Neural cell (in vitro differentiated cells): Measurements from ENCODE around the gene OSBPL1A. TPM values are rescaled to one million over a fixed set of nuclear protein-coding genes. Genes with fewer than 3 reads are reported as not detected.
"Not testable (repeated sequence)": the region's sequence is repeated elsewhere in the genome, so short reads cannot be mapped to it uniquely, and the experiment has no call there.

Experiments used
- H2AFZ ChIP-seq: fragments of 200-600, 300-800 bp; sonication (generic), shearing (Covaris generic); 2 replicates; pipeline ENCODE4 v1.6.0; 2014; ENCODE audit warnings: low read depth, mild to moderate bottlenecking, antibody characterized with exemption, low read length, moderate library complexity
- H3F3A ChIP-seq: fragments of 200-600 bp; shearing (Covaris generic); 2 replicates; pipeline ENCODE4 v1.6.1; 2016; ENCODE audit warnings: mild to moderate bottlenecking, moderate library complexity, mixed read lengths, antibody characterized with exemption, low read length; ENCODE audit not compliant: insufficient read depth, poor library complexity, severe bottlenecking
- H3K27ac ChIP-seq: fragments of 200-600, 300-800 bp; sonication (generic), shearing (Covaris generic); 2 replicates; pipeline ENCODE4 v1.5.1; 2014; ENCODE audit warnings: mild to moderate bottlenecking, low read length, moderate library complexity
- H3K27me3 ChIP-seq: fragments of 300-800, 200-600 bp; sonication (generic), shearing (Covaris generic); 2 replicates; pipeline ENCODE4 v1.6.0; 2014; ENCODE audit warnings: mild to moderate bottlenecking, low read depth, low read length, moderate library complexity; ENCODE audit not compliant: insufficient read depth
- H3K36me3 ChIP-seq: fragments of 300-800, 200-600 bp; sonication (generic), shearing (Covaris generic); 2 replicates; pipeline ENCODE4 v1.5.1; 2014; ENCODE audit warnings: mild to moderate bottlenecking, antibody characterized with exemption, low read length, moderate library complexity; ENCODE audit not compliant: insufficient read depth
- H3K4me2 ChIP-seq: fragments of 300-800, 200-600 bp; sonication (generic), shearing (Covaris generic); 2 replicates; pipeline ENCODE4 v1.6.0; 2014; ENCODE audit warnings: mild to moderate bottlenecking, low read length
- H3K4me3 ChIP-seq: fragments of 300-800, 200-600 bp; sonication (generic), shearing (Covaris generic); 2 replicates; pipeline ENCODE4 v1.5.1; 2014; ENCODE audit warnings: mild to moderate bottlenecking, low read length, moderate library complexity
- H3K79me2 ChIP-seq: fragments of 200-600 bp; shearing (Covaris generic); replicated peaks from 2 replicates; pipeline ENCODE4 v1.6.0; 2014; ENCODE audit warnings: mild to moderate bottlenecking, low read length, moderate library complexity; ENCODE audit not compliant: insufficient read depth
- H3K9ac ChIP-seq: fragments of 300-800, 200-600 bp; sonication (generic), shearing (Covaris generic); 2 replicates; pipeline ENCODE4 v1.6.1; 2016; ENCODE audit warnings: mild to moderate bottlenecking, low read length, mixed read lengths
- H3K9me2 ChIP-seq: fragments of 200-600 bp; shearing (Covaris generic); 2 replicates; pipeline ENCODE4 v1.6.1; 2016; ENCODE audit warnings: mild to moderate bottlenecking, low read length, mixed read lengths; ENCODE audit not compliant: insufficient read depth
- H3K9me3 ChIP-seq: fragments of 200-600, 300-800 bp; sonication (generic), shearing (Covaris generic); 2 replicates; pipeline ENCODE4 v1.6.1; 2016; ENCODE audit warnings: mild to moderate bottlenecking, mixed run types, low read length, moderate library complexity, mixed read lengths
- H4K20me1 ChIP-seq: fragments of 200-600 bp; shearing (Covaris generic); 2 replicates; pipeline ENCODE4 v1.6.1; 2016; ENCODE audit warnings: mild to moderate bottlenecking, mixed run types; ENCODE audit not compliant: insufficient read depth
- EP300 ChIP-seq: fragments of 450-650 bp; conservative IDR thresholded peaks from 2 replicates; pipeline ENCODE4 v1.6.1; 2014; ENCODE audit warnings: antibody characterized with exemption, mild to moderate bottlenecking, moderate library complexity; ENCODE audit not compliant: poor library complexity, severe bottlenecking
- EZH2 ChIP-seq: fragments of 200-600, 300-800 bp; shearing (Covaris generic), sonication (generic); IDR thresholded peaks from 2 replicates; pipeline ENCODE4 v1.6.1; 2014; ENCODE audit warnings: antibody characterized with exemption, low read length, borderline replicate concordance, mild to moderate bottlenecking; ENCODE audit not compliant: insufficient read depth, poor library complexity, severe bottlenecking
- MXI1 ChIP-seq: fragments of 450-650 bp; conservative IDR thresholded peaks from 2 replicates; pipeline ENCODE4 v1.6.1; 2014; ENCODE audit warnings: antibody characterized with exemption, mild to moderate bottlenecking; ENCODE audit not compliant: poor library complexity, severe bottlenecking
- POLR2AphosphoS5 ChIP-seq: IDR thresholded peaks from 2 replicates; pipeline ENCODE4 v1.6.1; 2012
- RAD21 ChIP-seq: fragments of 450-650 bp; conservative IDR thresholded peaks from 2 replicates; pipeline ENCODE4 v1.6.1; 2014; ENCODE audit warnings: antibody characterized with exemption, mild to moderate bottlenecking, moderate library complexity
- SMC3 ChIP-seq: fragments of 450-650 bp; conservative IDR thresholded peaks from 2 replicates; pipeline ENCODE4 v1.6.1; 2014; ENCODE audit warnings: antibody characterized with exemption, mild to moderate bottlenecking, moderate library complexity; ENCODE audit not compliant: poor library complexity
- TAF1 ChIP-seq: IDR thresholded peaks from 2 replicates; pipeline ENCODE4 v1.6.1; 2012; ENCODE audit warnings: low read depth
- polyA plus RNA-seq: library from polyadenylated mRNA; depleted of rRNA; stranded (reverse); fragments of >200 nt; gene quantifications from 2 replicates; pipeline ENCODE4 v1.2.3, GENCODE V29; 2014
- TF ChIP-seq, protein P1 (sequence below): IDR thresholded peaks from 2 replicates; pipeline ENCODE4 v1.6.1; 2012; ENCODE audit warnings: borderline replicate concordance
- TF ChIP-seq, protein P2 (sequence below): fragments of 450-650 bp; IDR thresholded peaks from 2 replicates; pipeline ENCODE4 v1.5.1; 2014; ENCODE audit warnings: antibody characterized with exemption, mild to moderate bottlenecking, moderate library complexity; ENCODE audit not compliant: poor library complexity, severe bottlenecking

Gene OSBPL1A
- polyA plus RNA-seq, 1 donor from 2014 or later, result 24.9 TPM

DNA sequence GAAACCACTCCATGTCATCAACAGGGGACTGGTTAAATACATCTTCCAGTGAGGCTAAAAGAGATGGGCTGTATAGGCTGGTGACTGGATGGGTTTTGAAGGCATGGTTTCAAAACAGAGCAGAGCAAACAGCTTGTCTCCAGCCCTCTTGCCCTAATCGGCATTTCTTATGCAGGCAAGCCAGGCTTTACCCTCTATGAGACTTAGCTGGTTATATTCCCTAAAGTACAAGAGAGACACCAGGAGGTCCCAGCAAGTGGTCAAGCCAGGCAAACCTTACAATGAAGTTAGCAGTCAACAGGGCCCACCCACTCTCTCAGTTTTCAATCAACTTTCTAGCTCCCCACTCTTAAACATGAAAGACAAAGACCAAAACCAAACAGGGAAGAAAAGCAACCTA is 19.0 kb downstream of the OSBPL1A start:
- Histone ChIP-seq H3K4me2 (no peak overlapping the region), H3K4me3 (no peak overlapping the region), H3K27me3 (no peaks in the 10 kb centered on the region), H3K9ac (no peak overlapping the region), H3K79me2 (no peaks in the 10 kb centered on the region), H3K9me3 (no peaks in the 10 kb centered on the region), H3K9me2 (no peaks in the 10 kb centered on the region), H3K36me3 (no peaks in the 10 kb centered on the region), H3F3A (no peaks in the 10 kb centered on the region), H4K20me1 (no peaks in the 10 kb centered on the region), H2AFZ (no peak overlapping the region), H3K27ac (no peak overlapping the region)
- TF ChIP-seq TAF1 (no peak), RAD21 (no peak), EP300 (no peak), SMC3 (no peak), MXI1 (no peak), EZH2 (no peak), POLR2AphosphoS5 (no peak)
- TF ChIP-seq, protein P1, sequence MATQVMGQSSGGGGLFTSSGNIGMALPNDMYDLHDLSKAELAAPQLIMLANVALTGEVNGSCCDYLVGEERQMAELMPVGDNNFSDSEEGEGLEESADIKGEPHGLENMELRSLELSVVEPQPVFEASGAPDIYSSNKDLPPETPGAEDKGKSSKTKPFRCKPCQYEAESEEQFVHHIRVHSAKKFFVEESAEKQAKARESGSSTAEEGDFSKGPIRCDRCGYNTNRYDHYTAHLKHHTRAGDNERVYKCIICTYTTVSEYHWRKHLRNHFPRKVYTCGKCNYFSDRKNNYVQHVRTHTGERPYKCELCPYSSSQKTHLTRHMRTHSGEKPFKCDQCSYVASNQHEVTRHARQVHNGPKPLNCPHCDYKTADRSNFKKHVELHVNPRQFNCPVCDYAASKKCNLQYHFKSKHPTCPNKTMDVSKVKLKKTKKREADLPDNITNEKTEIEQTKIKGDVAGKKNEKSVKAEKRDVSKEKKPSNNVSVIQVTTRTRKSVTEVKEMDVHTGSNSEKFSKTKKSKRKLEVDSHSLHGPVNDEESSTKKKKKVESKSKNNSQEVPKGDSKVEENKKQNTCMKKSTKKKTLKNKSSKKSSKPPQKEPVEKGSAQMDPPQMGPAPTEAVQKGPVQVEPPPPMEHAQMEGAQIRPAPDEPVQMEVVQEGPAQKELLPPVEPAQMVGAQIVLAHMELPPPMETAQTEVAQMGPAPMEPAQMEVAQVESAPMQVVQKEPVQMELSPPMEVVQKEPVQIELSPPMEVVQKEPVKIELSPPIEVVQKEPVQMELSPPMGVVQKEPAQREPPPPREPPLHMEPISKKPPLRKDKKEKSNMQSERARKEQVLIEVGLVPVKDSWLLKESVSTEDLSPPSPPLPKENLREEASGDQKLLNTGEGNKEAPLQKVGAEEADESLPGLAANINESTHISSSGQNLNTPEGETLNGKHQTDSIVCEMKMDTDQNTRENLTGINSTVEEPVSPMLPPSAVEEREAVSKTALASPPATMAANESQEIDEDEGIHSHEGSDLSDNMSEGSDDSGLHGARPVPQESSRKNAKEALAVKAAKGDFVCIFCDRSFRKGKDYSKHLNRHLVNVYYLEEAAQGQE, result no peak
- TF ChIP-seq, protein P2, sequence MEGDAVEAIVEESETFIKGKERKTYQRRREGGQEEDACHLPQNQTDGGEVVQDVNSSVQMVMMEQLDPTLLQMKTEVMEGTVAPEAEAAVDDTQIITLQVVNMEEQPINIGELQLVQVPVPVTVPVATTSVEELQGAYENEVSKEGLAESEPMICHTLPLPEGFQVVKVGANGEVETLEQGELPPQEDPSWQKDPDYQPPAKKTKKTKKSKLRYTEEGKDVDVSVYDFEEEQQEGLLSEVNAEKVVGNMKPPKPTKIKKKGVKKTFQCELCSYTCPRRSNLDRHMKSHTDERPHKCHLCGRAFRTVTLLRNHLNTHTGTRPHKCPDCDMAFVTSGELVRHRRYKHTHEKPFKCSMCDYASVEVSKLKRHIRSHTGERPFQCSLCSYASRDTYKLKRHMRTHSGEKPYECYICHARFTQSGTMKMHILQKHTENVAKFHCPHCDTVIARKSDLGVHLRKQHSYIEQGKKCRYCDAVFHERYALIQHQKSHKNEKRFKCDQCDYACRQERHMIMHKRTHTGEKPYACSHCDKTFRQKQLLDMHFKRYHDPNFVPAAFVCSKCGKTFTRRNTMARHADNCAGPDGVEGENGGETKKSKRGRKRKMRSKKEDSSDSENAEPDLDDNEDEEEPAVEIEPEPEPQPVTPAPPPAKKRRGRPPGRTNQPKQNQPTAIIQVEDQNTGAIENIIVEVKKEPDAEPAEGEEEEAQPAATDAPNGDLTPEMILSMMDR, result no peak

DNA sequence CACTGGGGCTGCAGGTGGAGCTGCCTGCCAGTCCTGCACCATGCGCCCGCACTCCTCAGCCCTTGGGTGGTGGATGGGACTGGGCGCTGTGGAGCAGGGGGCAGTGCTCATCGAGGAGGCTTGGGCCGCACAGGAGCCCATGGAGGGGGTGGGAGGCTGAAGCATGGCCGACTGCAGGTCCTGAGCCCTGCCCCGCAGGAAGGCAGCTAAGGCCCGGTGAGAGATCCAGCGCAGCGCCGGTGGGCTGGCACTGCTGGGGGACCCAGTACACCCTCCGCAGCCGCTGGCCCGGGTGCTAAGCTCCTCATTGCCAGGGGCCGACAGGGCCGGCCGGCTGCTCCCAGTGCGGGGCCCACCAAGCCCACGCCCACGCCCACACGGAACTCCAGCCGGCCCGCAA is 21.1 kb downstream of the OSBPL1A start:
- H3K79me2 ChIP-seq, H3K9me3 ChIP-seq, H3K36me3 ChIP-seq, H3K4me3 ChIP-seq, H3K27me3 ChIP-seq, H4K20me1 ChIP-seq, H3K9ac ChIP-seq, H2AFZ ChIP-seq, H3K27ac ChIP-seq, H3K9me2 ChIP-seq, H3F3A ChIP-seq, H3K4me2 ChIP-seq: not testable (repeated sequence)

DNA sequence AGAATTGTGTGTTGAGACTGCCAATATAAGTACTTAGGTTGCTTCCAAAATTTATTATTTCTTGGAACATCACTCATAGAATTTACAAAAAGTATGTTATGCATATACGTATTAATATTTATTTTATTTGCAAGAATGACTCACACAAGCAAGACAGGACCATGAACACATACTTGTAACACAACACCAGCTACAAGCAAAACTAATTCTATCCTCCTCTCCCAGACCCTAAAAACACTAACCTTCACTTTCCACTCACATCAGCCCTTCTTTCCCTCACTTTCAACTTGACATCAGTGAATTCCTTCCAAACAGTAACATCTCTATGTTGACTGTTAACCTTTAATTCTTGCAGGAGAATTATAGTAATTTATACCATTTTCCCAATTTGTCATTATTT is 24.3 kb downstream of the OSBPL1A start:
- Histone ChIP-seq H2AFZ (no peak overlapping the region), H3K27me3 (no peaks in the 10 kb centered on the region), H3F3A (no peaks in the 10 kb centered on the region), H3K9ac (no peak overlapping the region), H4K20me1 (no peaks in the 10 kb centered on the region), H3K4me2 (no peak overlapping the region), H3K79me2 (no peaks in the 10 kb centered on the region), H3K9me3 (no peaks in the 10 kb centered on the region), H3K36me3 (no peaks in the 10 kb centered on the region), H3K9me2 (no peaks in the 10 kb centered on the region), H3K4me3 (no peak overlapping the region), H3K27ac (no peak overlapping the region)
- TF ChIP-seq EZH2 (no peak), SMC3 (no peak), POLR2AphosphoS5 (no peak), EP300 (no peak), TAF1 (no peak), MXI1 (no peak), RAD21 (no peak)
- TF ChIP-seq, protein P2, result no peak
- TF ChIP-seq, protein P1, result no peak
